Measurements from ENCODE around the gene MBP.

GRCh38 chr18:77021075-77021474, 111.5 kb downstream of the MBP start:
- no peak for TF ChIP-seq CTCF (conservative IDR thresholded peaks at IDR 0.05)
- TF ChIP-seq ZFX (IDR thresholded peaks at IDR 0.05), result no peak

Measured in C4-2B (cell line).